GM12878 (cell line): ENCODE measurements around the gene FANCE. TPM values are rescaled to one million over a fixed set of nuclear protein-coding genes. Genes with fewer than 3 reads are reported as not detected.

Experiments used
- PAX8 ChIP-seq: fragments of 450-650 bp; IDR thresholded peaks from 2 replicates; pipeline ENCODE4 v1.6.1; 2017; ENCODE audit warnings: mild to moderate bottlenecking, moderate library complexity
- SMAD1 ChIP-seq: fragments of 450-650 bp; IDR thresholded peaks from 2 replicates; pipeline ENCODE4 v1.6.1; 2018; ENCODE audit warnings: mild to moderate bottlenecking, low read depth; ENCODE audit not compliant: partially characterized antibody
- polyA plus RNA-seq, 11 experiments: library from polyadenylated mRNA; depleted of rRNA in 4 of 11; unstranded in 6 of 11; stranded (reverse) in 5 of 11; fragments of >200 nt; fragmentation: Nextera tagmentation in 4 of 11; fragmentation: Illumina TruSeq in 1 of 11; extraction: Ambion mirVana in 4 of 11; extraction: Trizol in 1 of 11; gene quantifications; 1 replicate in 1 of 11; 2 replicates in 10 of 11; pipeline versions ENCODE4 v1.2.1 to v1.2.3, GENCODE V29; 2011 to 2016; ENCODE audit warnings: inconsistent platforms in 2 of 11, missing spikeins in 2 of 11, low read depth in 1 of 11
- total RNA-seq, 4 experiments: library from RNA; depleted of rRNA in 3 of 4; stranded (reverse); fragments of >200 nt in 3 of 4; fragmentation: Illumina TruSeq in 1 of 4; extraction: Trizol in 1 of 4; gene quantifications; 2 replicates each; pipeline versions ENCODE4 v1.2.1 to v1.2.3, GENCODE V29; 2013 to 2021
- TF ChIP-seq, protein P1 (sequence below): IDR thresholded peaks from 2 replicates; pipeline ENCODE4 v1.6.1; 2012; ENCODE audit warnings: improper control_type of control experiment, low read depth, low read length; ENCODE audit not compliant: insufficient replicate concordance
- TF ChIP-seq, protein P2 (sequence below): IDR thresholded peaks from 2 replicates; pipeline ENCODE4 v1.6.1; 2011; ENCODE audit warnings: borderline replicate concordance, low read depth, mild to moderate bottlenecking, moderate library complexity, low read length; ENCODE audit not compliant: insufficient read depth, poor library complexity, severe bottlenecking

FANCE gene
- total and polyA plus RNA-seq, 10 of the 15 experiments (the other 5 are each of a cell fraction or from before 2014, with no cell fraction given) = 3.0 to 13.3 (median 8.1) TPM

DNA sequence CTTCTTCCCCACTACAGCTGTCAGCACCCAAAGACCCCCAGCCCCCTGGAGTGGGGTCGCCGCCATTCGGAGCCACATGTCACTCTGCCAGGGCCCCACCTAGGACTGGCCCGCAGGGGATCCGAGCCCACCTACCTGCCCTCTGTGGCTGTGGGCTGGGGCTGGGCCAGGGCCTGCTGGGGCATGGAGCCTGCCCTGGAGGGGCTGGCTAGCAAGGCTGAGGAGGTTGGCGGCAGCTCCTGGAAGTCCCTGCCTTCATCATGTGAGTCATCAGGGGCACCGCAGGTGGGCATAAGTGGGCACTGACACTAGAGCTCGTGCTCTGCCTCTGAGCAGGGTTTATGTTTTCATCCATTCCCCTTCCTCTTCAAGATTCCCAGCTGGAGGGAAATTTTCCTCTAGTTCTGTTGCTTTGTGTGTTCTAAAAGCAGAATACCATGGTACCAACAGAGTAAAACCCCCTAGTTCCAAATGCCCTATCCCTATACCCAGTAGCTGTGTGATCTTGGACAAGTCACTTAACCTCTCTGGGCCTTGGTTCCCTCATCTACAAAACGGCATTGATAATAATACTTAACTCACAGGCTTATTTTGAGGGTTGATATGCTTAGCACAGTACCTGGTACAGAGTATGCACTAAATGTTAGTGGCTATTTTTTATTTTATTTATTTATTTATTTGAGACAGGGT is 8.7 kb upstream of the FANCE start (continued):
- TF ChIP-seq, protein P1, sequence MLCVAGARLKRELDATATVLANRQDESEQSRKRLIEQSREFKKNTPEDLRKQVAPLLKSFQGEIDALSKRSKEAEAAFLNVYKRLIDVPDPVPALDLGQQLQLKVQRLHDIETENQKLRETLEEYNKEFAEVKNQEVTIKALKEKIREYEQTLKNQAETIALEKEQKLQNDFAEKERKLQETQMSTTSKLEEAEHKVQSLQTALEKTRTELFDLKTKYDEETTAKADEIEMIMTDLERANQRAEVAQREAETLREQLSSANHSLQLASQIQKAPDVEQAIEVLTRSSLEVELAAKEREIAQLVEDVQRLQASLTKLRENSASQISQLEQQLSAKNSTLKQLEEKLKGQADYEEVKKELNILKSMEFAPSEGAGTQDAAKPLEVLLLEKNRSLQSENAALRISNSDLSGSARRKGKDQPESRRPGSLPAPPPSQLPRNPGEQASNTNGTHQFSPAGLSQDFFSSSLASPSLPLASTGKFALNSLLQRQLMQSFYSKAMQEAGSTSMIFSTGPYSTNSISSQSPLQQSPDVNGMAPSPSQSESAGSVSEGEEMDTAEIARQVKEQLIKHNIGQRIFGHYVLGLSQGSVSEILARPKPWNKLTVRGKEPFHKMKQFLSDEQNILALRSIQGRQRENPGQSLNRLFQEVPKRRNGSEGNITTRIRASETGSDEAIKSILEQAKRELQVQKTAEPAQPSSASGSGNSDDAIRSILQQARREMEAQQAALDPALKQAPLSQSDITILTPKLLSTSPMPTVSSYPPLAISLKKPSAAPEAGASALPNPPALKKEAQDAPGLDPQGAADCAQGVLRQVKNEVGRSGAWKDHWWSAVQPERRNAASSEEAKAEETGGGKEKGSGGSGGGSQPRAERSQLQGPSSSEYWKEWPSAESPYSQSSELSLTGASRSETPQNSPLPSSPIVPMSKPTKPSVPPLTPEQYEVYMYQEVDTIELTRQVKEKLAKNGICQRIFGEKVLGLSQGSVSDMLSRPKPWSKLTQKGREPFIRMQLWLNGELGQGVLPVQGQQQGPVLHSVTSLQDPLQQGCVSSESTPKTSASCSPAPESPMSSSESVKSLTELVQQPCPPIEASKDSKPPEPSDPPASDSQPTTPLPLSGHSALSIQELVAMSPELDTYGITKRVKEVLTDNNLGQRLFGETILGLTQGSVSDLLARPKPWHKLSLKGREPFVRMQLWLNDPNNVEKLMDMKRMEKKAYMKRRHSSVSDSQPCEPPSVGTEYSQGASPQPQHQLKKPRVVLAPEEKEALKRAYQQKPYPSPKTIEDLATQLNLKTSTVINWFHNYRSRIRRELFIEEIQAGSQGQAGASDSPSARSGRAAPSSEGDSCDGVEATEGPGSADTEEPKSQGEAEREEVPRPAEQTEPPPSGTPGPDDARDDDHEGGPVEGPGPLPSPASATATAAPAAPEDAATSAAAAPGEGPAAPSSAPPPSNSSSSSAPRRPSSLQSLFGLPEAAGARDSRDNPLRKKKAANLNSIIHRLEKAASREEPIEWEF = no peak
- TF ChIP-seq, protein P2, sequence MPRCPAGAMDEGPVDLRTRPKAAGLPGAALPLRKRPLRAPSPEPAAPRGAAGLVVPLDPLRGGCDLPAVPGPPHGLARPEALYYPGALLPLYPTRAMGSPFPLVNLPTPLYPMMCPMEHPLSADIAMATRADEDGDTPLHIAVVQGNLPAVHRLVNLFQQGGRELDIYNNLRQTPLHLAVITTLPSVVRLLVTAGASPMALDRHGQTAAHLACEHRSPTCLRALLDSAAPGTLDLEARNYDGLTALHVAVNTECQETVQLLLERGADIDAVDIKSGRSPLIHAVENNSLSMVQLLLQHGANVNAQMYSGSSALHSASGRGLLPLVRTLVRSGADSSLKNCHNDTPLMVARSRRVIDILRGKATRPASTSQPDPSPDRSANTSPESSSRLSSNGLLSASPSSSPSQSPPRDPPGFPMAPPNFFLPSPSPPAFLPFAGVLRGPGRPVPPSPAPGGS = no peak
- no peak for TF ChIP-seq SMAD1
- TF ChIP-seq PAX8 = no peak
